ENCODE data around the gene ABCG4.
"Not testable (repeated sequence)": the region's sequence is repeated elsewhere in the genome, so short reads cannot be mapped to it uniquely, and the experiment has no call there.

Gene ABCG4

DNA sequence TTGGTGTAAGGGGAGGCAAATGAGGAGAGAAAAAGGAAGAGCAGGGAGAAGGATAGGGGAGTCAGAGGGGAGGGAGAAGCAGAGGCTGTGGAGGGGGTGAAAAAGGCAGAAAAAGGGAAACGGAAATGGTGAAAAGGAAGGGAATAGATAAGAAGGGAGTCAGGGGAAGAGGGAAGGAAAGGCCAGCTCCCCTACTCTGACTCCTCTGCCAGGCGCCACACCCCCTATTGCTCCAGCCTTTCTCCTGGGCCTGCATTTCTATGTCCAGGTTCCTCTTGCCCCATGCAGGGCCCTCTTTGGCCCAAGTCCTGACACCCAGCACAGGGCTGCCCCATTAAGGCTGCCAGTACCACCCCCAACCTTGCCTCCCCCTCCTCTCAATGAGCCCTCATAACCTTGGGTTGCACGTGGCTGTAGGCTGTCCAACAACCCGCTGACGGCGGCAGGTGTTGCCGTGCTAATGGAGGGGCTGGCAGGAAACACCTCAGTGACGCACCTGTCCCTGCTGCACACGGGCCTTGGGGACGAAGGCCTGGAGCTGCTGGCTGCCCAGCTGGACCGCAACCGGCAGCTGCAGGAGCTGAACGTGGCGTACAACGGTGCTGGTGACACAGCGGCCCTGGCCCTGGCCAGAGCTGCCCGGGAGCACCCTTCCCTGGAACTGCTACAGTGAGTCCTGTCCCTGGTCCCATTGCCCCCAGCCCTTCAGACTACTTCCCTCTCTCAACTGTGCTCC, 33.0 kb downstream of the ABCG4 start:
- H3K4me1 Mint-ChIP-seq = no peaks in the 10 kb centered on the region
- peaks cover 3% of the 10 kb centered on the region for H3K36me3 Mint-ChIP-seq (ENCODE audit: insufficient read depth)
- no peak overlapping the region for H3K27ac Mint-ChIP-seq (ENCODE audit: low read depth)
- peaks cover 17% of the 10 kb centered on the region for H3K27me3 Mint-ChIP-seq
- ATAC-seq (replicated peaks; ENCODE audit: extremely low read depth, poor library complexity, severe bottlenecking) (no peak), DNase-seq (ENCODE audit: low spot score in 2 of 2) (no peak)
- H3K4me3 Mint-ChIP-seq = no peak overlapping the region
- H3K9me3 Mint-ChIP-seq = no peaks in the 10 kb centered on the region

- not testable (repeated sequence) for H3K9me3 Mint-ChIP-seq; H3K27ac Mint-ChIP-seq (ENCODE audit: low read depth); H3K4me1 Mint-ChIP-seq; H3K36me3 Mint-ChIP-seq (ENCODE audit: insufficient read depth); ATAC-seq (replicated peaks; ENCODE audit: extremely low read depth, poor library complexity, severe bottlenecking); DNase-seq (ENCODE audit: low spot score in 2 of 2); H3K4me3 Mint-ChIP-seq
- H3K27me3 Mint-ChIP-seq = peaks cover 19% of the 10 kb centered on the region
These were observed 35.5 kb downstream of the ABCG4 start for GRCh38 chr11:119184399-119184798.

- H3K4me1 Mint-ChIP-seq = no peaks in the 10 kb centered on the region
- DNase-seq (ENCODE audit: low spot score in 2 of 2) (no peak), ATAC-seq (replicated peaks; ENCODE audit: extremely low read depth, poor library complexity, severe bottlenecking) (no peak)
- H3K27me3 Mint-ChIP-seq = peaks cover 19% of the 10 kb centered on the region
- H3K9me3 Mint-ChIP-seq = no peaks in the 10 kb centered on the region
- no peak overlapping the region for H3K4me3 Mint-ChIP-seq
- no peaks in the 10 kb centered on the region for H3K36me3 Mint-ChIP-seq (ENCODE audit: insufficient read depth)
- H3K27ac Mint-ChIP-seq (ENCODE audit: low read depth) = no peak overlapping the region
These were observed 37.3 kb downstream of the ABCG4 start for GRCh38 chr11:119185981-119186634.

GRCh38 chr11:119187123-119187892, 38.5 kb downstream of the ABCG4 start:
- no peak for ATAC-seq (replicated peaks; ENCODE audit: extremely low read depth, poor library complexity, severe bottlenecking)

GRCh38 chr11:119188067-119188466, 39.2 kb downstream of the ABCG4 start:
- Mint-ChIP-seq H3K4me3 (no peak overlapping the region), H3K4me1 (no peaks in the 10 kb centered on the region), H3K9me3 (no peaks in the 10 kb centered on the region), H3K27me3 (peaks cover 19% of the 10 kb centered on the region), H3K36me3 (ENCODE audit: insufficient read depth) (no peaks in the 10 kb centered on the region), H3K27ac (ENCODE audit: low read depth) (no peak overlapping the region)
- DNase-seq (ENCODE audit: low spot score in 2 of 2) (no peak), ATAC-seq (replicated peaks; ENCODE audit: extremely low read depth, poor library complexity, severe bottlenecking) (no peak)

More at GRCh38 chr11:119187123-119187892, 38.5 kb downstream of the ABCG4 start:
- H3K36me3 Mint-ChIP-seq (ENCODE audit: insufficient read depth) = no peaks in the 10 kb centered on the region
- no peaks in the 10 kb centered on the region for H3K9me3 Mint-ChIP-seq
- DNase-seq (ENCODE audit: low spot score in 2 of 2) = no peak
- H3K4me1 Mint-ChIP-seq = no peaks in the 10 kb centered on the region
- peaks cover 19% of the 10 kb centered on the region for H3K27me3 Mint-ChIP-seq
- H3K27ac Mint-ChIP-seq (ENCODE audit: low read depth) = no peak overlapping the region
- no peak overlapping the region for H3K4me3 Mint-ChIP-seq

DNA sequence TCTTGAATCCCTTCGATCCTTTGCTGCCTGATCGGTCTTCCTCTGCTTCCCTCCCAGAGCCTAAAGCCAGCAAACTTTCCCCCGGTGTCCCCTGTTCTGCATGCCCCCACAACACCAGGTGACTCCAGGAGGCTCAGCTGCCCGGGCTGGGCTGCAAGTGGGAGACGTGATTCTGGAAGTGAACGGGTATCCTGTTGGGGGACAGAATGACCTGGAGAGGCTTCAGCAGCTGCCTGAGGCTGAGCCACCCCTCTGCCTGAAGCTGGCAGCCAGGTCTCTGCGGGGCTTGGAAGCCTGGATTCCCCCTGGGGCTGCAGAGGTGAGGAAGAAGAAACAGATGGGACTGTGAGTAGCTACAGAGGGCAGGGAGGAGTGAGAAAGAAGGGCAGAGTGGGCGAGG, 40.0 kb downstream of the ABCG4 start:
- Mint-ChIP-seq H3K9me3 (no peaks in the 10 kb centered on the region), H3K36me3 (ENCODE audit: insufficient read depth) (no peaks in the 10 kb centered on the region), H3K27ac (ENCODE audit: low read depth) (no peak overlapping the region), H3K4me3 (no peak overlapping the region), H3K27me3 (peaks cover 19% of the 10 kb centered on the region), H3K4me1 (no peaks in the 10 kb centered on the region)
- DNase-seq (ENCODE audit: low spot score in 2 of 2) (no peak), ATAC-seq (replicated peaks; ENCODE audit: extremely low read depth, poor library complexity, severe bottlenecking) (no peak)

DNA sequence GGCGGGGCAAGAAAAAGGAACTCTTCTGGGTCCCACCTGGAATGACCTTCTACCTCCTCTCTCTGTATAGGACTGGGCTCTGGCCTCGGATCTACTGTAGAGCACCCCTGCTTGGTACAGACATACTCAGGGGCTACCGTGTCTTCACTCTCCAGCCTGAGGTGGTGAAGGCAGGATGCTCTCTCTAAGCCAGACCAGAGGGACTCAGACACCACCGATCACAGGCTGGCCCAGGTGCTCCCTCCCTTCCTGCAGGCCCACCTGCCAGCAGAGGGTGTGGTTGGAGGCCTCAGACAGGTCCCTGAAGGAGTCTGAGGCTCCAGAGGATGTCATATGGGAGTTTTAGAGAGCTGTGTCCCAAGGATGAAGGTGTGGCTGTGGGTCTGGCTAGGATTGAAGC, 40.5 kb downstream of the ABCG4 start:
- H3K36me3 Mint-ChIP-seq (ENCODE audit: insufficient read depth) = no peaks in the 10 kb centered on the region
- H3K27ac Mint-ChIP-seq (ENCODE audit: low read depth) = no peak overlapping the region
- H3K4me1 Mint-ChIP-seq = no peaks in the 10 kb centered on the region
- no peak for DNase-seq (ENCODE audit: low spot score in 2 of 2)
- H3K9me3 Mint-ChIP-seq = no peaks in the 10 kb centered on the region
- no peak overlapping the region for H3K4me3 Mint-ChIP-seq
- peaks cover 19% of the 10 kb centered on the region for H3K27me3 Mint-ChIP-seq
- no peak for ATAC-seq (replicated peaks; ENCODE audit: extremely low read depth, poor library complexity, severe bottlenecking)

DNA sequence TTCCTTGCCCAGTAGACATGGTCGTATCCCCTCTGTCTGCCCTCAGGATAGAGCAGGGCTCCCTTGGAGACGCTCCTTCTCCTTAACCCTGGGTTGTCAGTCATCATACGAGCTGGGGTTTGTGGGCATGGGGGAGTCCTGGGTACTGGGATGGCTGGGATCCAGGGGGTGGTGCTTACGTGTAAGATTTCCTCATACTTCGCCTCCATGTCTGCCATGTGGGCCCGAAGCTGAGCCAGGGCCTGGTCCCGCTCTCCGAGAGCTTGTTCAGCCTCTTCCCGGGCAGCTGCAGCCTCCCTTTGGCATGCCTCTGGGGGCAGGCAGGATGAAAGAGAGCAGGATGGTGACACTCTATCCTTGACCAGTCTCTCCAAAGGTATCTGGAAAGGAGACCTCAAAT, 41.7 kb downstream of the ABCG4 start:
- H3K4me1 Mint-ChIP-seq = no peaks in the 10 kb centered on the region
- H3K36me3 Mint-ChIP-seq (ENCODE audit: insufficient read depth) = no peaks in the 10 kb centered on the region
- H3K27me3 Mint-ChIP-seq = peaks cover 25% of the 10 kb centered on the region
- no peak for ATAC-seq (replicated peaks; ENCODE audit: extremely low read depth, poor library complexity, severe bottlenecking)
- H3K27ac Mint-ChIP-seq (ENCODE audit: low read depth) = no peak overlapping the region
- no peak for DNase-seq (ENCODE audit: low spot score in 2 of 2)
- H3K9me3 Mint-ChIP-seq = no peaks in the 10 kb centered on the region
- H3K4me3 Mint-ChIP-seq = no peak overlapping the region

- peaks cover 17% of the 10 kb centered on the region for H3K27me3 Mint-ChIP-seq
- H3K4me1 Mint-ChIP-seq; H3K27ac Mint-ChIP-seq (ENCODE audit: low read depth); DNase-seq (ENCODE audit: low spot score in 2 of 2); H3K36me3 Mint-ChIP-seq (ENCODE audit: insufficient read depth); H3K9me3 Mint-ChIP-seq; H3K4me3 Mint-ChIP-seq; ATAC-seq (replicated peaks; ENCODE audit: extremely low read depth, poor library complexity, severe bottlenecking): not testable (repeated sequence)
These were observed 42.4 kb downstream of the ABCG4 start for GRCh38 chr11:119191265-119191664.

- Mint-ChIP-seq H3K4me1 (no peaks in the 10 kb centered on the region), H3K27me3 (peaks cover 10% of the 10 kb centered on the region), H3K9me3 (no peaks in the 10 kb centered on the region), H3K36me3 (ENCODE audit: insufficient read depth) (no peaks in the 10 kb centered on the region), H3K27ac (ENCODE audit: low read depth) (no peak overlapping the region), H3K4me3 (no peak overlapping the region)
- ATAC-seq (replicated peaks; ENCODE audit: extremely low read depth, poor library complexity, severe bottlenecking) (no peak), DNase-seq (ENCODE audit: low spot score in 2 of 2) (no peak)
These were observed 43.3 kb downstream of the ABCG4 start for GRCh38 chr11:119192111-119192510.

- ATAC-seq (replicated peaks; ENCODE audit: extremely low read depth, poor library complexity, severe bottlenecking) (no peak), DNase-seq (ENCODE audit: low spot score in 2 of 2) (no peak)
- H3K27ac Mint-ChIP-seq (ENCODE audit: low read depth) = no peak overlapping the region
- H3K9me3 Mint-ChIP-seq = no peaks in the 10 kb centered on the region
- no peaks in the 10 kb centered on the region for H3K4me1 Mint-ChIP-seq
- no peaks in the 10 kb centered on the region for H3K36me3 Mint-ChIP-seq (ENCODE audit: insufficient read depth)
- peaks cover 10% of the 10 kb centered on the region for H3K27me3 Mint-ChIP-seq
- H3K4me3 Mint-ChIP-seq = no peak overlapping the region
These were observed 44.1 kb downstream of the ABCG4 start for GRCh38 chr11:119193001-119193400.

DNA sequence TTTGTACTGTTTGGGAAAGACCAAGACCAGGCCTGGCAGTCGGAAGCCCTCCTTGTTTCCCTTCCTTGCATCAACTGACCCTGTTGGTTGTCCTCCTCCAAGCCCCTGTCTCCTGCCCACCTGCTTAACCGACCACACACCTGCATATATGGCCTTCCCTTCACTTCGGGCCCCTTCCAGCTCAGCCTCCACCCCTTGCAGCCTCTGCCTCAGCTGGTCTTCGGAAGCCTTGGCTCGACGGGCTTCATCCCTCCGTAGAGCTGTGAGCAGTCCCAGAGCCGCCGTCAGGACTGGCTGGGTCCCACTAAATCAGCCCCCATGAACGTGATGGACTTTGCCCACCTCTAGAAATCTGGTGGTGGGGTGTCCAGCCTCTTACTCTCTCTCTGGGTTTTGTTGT, 44.8 kb downstream of the ABCG4 start:
- DNase-seq (ENCODE audit: low spot score in 2 of 2) = no peak
- Mint-ChIP-seq H3K36me3 (ENCODE audit: insufficient read depth) (no peaks in the 10 kb centered on the region), H3K4me1 (no peaks in the 10 kb centered on the region), H3K9me3 (no peaks in the 10 kb centered on the region), H3K27ac (ENCODE audit: low read depth) (no peak overlapping the region), H3K4me3 (no peak overlapping the region), H3K27me3 (peaks cover 10% of the 10 kb centered on the region)
- ATAC-seq (replicated peaks; ENCODE audit: extremely low read depth, poor library complexity, severe bottlenecking) = no peak

All from central memory CD8-positive, alpha-beta T cell (primary cell).